Activated B cell treated with CpG ODN at 0.5 μM for 24 hours (primary cell): Measurements from ENCODE around the gene CGB7. TPM values are rescaled to one million over a fixed set of nuclear protein-coding genes. Genes with fewer than 3 reads are reported as not detected.

Experiments
- ATAC-seq: fragments of 200-7000 bp; cut with Tn5 transposase; one replicate; pipeline ENCODE4 v1.10.0; 2021; ENCODE audit warnings: low read depth, mild to moderate bottlenecking, moderate library complexity
- CTCF ChIA-PET: fragments of 350-600 bp; sonication (Branson Sonifier 250); formaldehyde crosslinking; loops from one replicate; lab custom pipeline; 2021; ENCODE audit warnings: antibody characterized with exemption; lab: Charles Lee
- POLR2A ChIA-PET: fragments of 350-600 bp; sonication (Branson Sonifier 250); formaldehyde crosslinking; loops from one replicate; lab custom pipeline; 2021; ENCODE audit warnings: antibody characterized with exemption; lab: Charles Lee
- DNase-seq: peaks from one replicate; pipeline ENCODE4 v3.0.0; 2022
- H3K27ac Mint-ChIP-seq: one replicate; pipeline ENCODE4 v1.8.0; 2020; ENCODE audit warnings: mixed read lengths
- H3K27me3 Mint-ChIP-seq: one replicate; pipeline ENCODE4 v1.8.0; 2021; ENCODE audit warnings: mixed read lengths
- H3K36me3 Mint-ChIP-seq: one replicate; pipeline ENCODE4 v1.8.0; 2021; ENCODE audit warnings: low read depth, mixed read lengths
- H3K4me1 Mint-ChIP-seq: one replicate; pipeline ENCODE4 v1.8.0; 2021; ENCODE audit warnings: mixed read lengths
- H3K4me3 Mint-ChIP-seq: one replicate; pipeline ENCODE4 v1.8.0; 2020; ENCODE audit warnings: mild to moderate bottlenecking, mixed read lengths
- H3K9me3 Mint-ChIP-seq: one replicate; pipeline ENCODE4 v1.8.0; 2020; ENCODE audit warnings: mixed read lengths
- CTCF ChIP-seq: fragments of 200-600 bp; IDR thresholded peaks from one replicate; pipeline ENCODE4 v1.8.0; 2022; ENCODE audit warnings: antibody characterized with exemption, mild to moderate bottlenecking
- intact Hi-C: fragments of 100-400 bp; cut with micrococcal nuclease; formaldehyde crosslinking; loops from one replicate; pipeline ENCODE4 v1.15.1; 2024
- total RNA-seq: library from RNA; stranded (reverse); gene quantifications from 2 replicates; pipeline ENCODE4 v1.2.3, GENCODE V29; 2022

The CGB7 gene
- not detected in 2 replicates for total RNA-seq

- intact Hi-C loops = loop anchor here (5.0 kb wide), 1 partner anchor 40 kb away; the partner anchor contains the start of gene LHB
- Mint-ChIP-seq H3K4me1 (peaks cover 24% of the 10 kb centered on the region), H3K4me3 (peak within 1 kb of the TSS; percentile 79), H3K36me3 (no peaks in the 10 kb centered on the region), H3K27me3 (peaks cover 33% of the 10 kb centered on the region), H3K27ac (no peak within 1 kb of the TSS), H3K9me3 (no peaks in the 10 kb centered on the region)
- peak; percentile 37 for DNase-seq
- no peak for ATAC-seq
- ChIA-PET POLR2A (interaction anchor here (0.6 kb wide), 1 partner anchor 434 kb away, joined by 7 read pairs; no protein-coding TSS in a partner anchor), CTCF (interaction anchor here (0.9 to 1.2 kb wide), 2 partner anchors 12 to 64 kb away, joined by 3 to 5 read pairs; partner anchors contain the start of genes GYS1 and RUVBL2)
- TF ChIP-seq CTCF = no peak
Observed at GRCh38 chr19:49057636-49058234, at the start of gene CGB7. CGB7 (minus strand) TSS chr19:49057749; CDS start chr19:49055375, 2,374 bp downstream.

GRCh38 chr19:49106648-49107135 lies 49.1 kb upstream of the CGB7 start:
- Mint-ChIP-seq H3K4me1 (peaks cover 9% of the 10 kb centered on the region), H3K36me3 (peaks cover 66% of the 10 kb centered on the region), H3K4me3 (no peak overlapping the region), H3K27me3 (no peaks in the 10 kb centered on the region), H3K27ac (peak overlapping the region; percentile 62), H3K9me3 (no peaks in the 10 kb centered on the region)
- peak; percentile 56 for DNase-seq
- POLR2A ChIA-PET = interaction anchor here (1.3 kb wide), 1 partner anchor 9 kb away, joined by 4 read pairs; no protein-coding TSS in a partner anchor
- CTCF ChIA-PET = interaction anchor here (0.9 to 1.7 kb wide), 6 partner anchors 9 to 101 kb away, joined by 3 to 19 read pairs (median 4); no protein-coding TSS in a partner anchor
- intact Hi-C loops = no loop called here
- TF ChIP-seq CTCF = peak; percentile 28
- peak; percentile 83 for ATAC-seq

- CTCF ChIA-PET = interaction anchor here (1.0 kb wide), 1 partner anchor 48 kb away, joined by 3 read pairs; no protein-coding TSS in a partner anchor
- no peak overlapping the region for H3K4me3 Mint-ChIP-seq
- no peak for ATAC-seq
- no peaks in the 10 kb centered on the region for H3K9me3 Mint-ChIP-seq
- peaks cover 9% of the 10 kb centered on the region for H3K4me1 Mint-ChIP-seq
- POLR2A ChIA-PET = interaction anchor here (1.3 kb wide), 1 partner anchor 96 kb away, joined by 3 read pairs; no protein-coding TSS in a partner anchor
- no peak for TF ChIP-seq CTCF
- H3K36me3 Mint-ChIP-seq = peaks cover 85% of the 10 kb centered on the region
- peak overlapping the region; percentile 56 for H3K27ac Mint-ChIP-seq
- intact Hi-C loops = no loop called here
- no peaks in the 10 kb centered on the region for H3K27me3 Mint-ChIP-seq
- no peak for DNase-seq
Observed at GRCh38 chr19:49104229-49104864, 46.8 kb upstream of the CGB7 start.

- intact Hi-C loops = no loop called here
- H3K27me3 Mint-ChIP-seq = no peaks in the 10 kb centered on the region
- H3K36me3 Mint-ChIP-seq = peaks cover 85% of the 10 kb centered on the region
- peaks cover 9% of the 10 kb centered on the region for H3K4me1 Mint-ChIP-seq
- ChIA-PET POLR2A (no interaction called here), CTCF (interaction anchor here (1.0 kb wide), 1 partner anchor 12 kb away, joined by 3 read pairs; no protein-coding TSS in a partner anchor)
- no peak for TF ChIP-seq CTCF
- no peaks in the 10 kb centered on the region for H3K9me3 Mint-ChIP-seq
- no peak overlapping the region for H3K27ac Mint-ChIP-seq
- H3K4me3 Mint-ChIP-seq = no peak overlapping the region
- DNase-seq = no peak
- ATAC-seq = no peak
Observed at GRCh38 chr19:49103331-49104085, 46.0 kb upstream of the CGB7 start.
